T-helper 17 cell (primary cell): Measurements from ENCODE around the gene MYO1E. TPM values are rescaled to one million over a fixed set of nuclear protein-coding genes. Genes with fewer than 3 reads are reported as not detected.
"Not testable (repeated sequence)": the region's sequence is repeated elsewhere in the genome, so short reads cannot be mapped to it uniquely, and the experiment has no call there.

Source experiments
- ATAC-seq: fragments of 150-1000 bp; cut with Tn5 transposase; 2 replicates; pipeline ENCODE4 v1.10.0; 2021; ENCODE audit warnings: mild to moderate bottlenecking, moderate library complexity
- DNase-seq, 3 donors: peaks; one replicate each; pipeline versions ENCODE4 v3.0.0 to v3.0.0-alpha.2; 2020 to 2021
- H3K9me3 ChIP-seq: one replicate; pipeline ENCODE4 v1.7.0; 2013; ENCODE audit warnings: low read length, mild to moderate bottlenecking; ENCODE audit not compliant: control insufficient read depth, poor library complexity, severe bottlenecking
- H3K27ac Mint-ChIP-seq: one replicate; pipeline ENCODE4 v1.8.0; 2022; ENCODE audit warnings: mild to moderate bottlenecking, moderate library complexity, mixed read lengths
- H3K27me3 Mint-ChIP-seq: one replicate; pipeline ENCODE4 v1.8.0; 2022; ENCODE audit warnings: mixed read lengths
- H3K36me3 Mint-ChIP-seq: one replicate; pipeline ENCODE4 v1.8.0; 2022; ENCODE audit warnings: low read depth, mixed read lengths
- H3K4me1 Mint-ChIP-seq: one replicate; pipeline ENCODE4 v1.8.0; 2022; ENCODE audit warnings: mild to moderate bottlenecking, mixed read lengths
- H3K4me3 Mint-ChIP-seq: one replicate; pipeline ENCODE4 v1.8.0; 2022; ENCODE audit warnings: mild to moderate bottlenecking, moderate library complexity, mixed read lengths
- total RNA-seq, 4 donors: library from RNA in 2 of 4; stranded (reverse) in 2 of 4; gene quantifications; one replicate each; pipeline ENCODE4 v1.2.3 and lab custom pipeline; 2022 to 2026

The MYO1E gene
- total RNA-seq, 2 donors from 2014 or later = 4.0 to 4.1 TPM

- ATAC-seq = no peak
- Mint-ChIP-seq H3K4me3 (no peak overlapping the region), H3K4me1 (peaks cover 6% of the 10 kb centered on the region), H3K27me3 (peaks cover 50% of the 10 kb centered on the region), H3K27ac (no peak overlapping the region), H3K36me3 (no peaks in the 10 kb centered on the region)
- no peaks in the 10 kb centered on the region for H3K9me3 ChIP-seq
- DNase-seq = no peak
These were observed 27.6 kb upstream of the MYO1E start for GRCh38 chr15:59400103-59400813.

- ATAC-seq = peak; percentile 74
- H3K27ac Mint-ChIP-seq = no peak overlapping the region
- no peaks in the 10 kb centered on the region for H3K36me3 Mint-ChIP-seq
- H3K27me3 Mint-ChIP-seq = peaks cover 50% of the 10 kb centered on the region
- no peaks in the 10 kb centered on the region for H3K9me3 ChIP-seq
- no peak for DNase-seq
- H3K4me3 Mint-ChIP-seq = no peak overlapping the region
- peaks cover 6% of the 10 kb centered on the region for H3K4me1 Mint-ChIP-seq
These were observed 26.9 kb upstream of the MYO1E start for GRCh38 chr15:59399465-59400102.

GRCh38 chr15:59398220-59398619 lies 25.5 kb upstream of the MYO1E start:
- H3K9me3 ChIP-seq = no peaks in the 10 kb centered on the region
- Mint-ChIP-seq H3K27me3 (peaks cover 56% of the 10 kb centered on the region), H3K4me3 (no peak overlapping the region), H3K27ac (no peak overlapping the region), H3K36me3 (no peaks in the 10 kb centered on the region), H3K4me1 (peaks cover 6% of the 10 kb centered on the region)
- ATAC-seq (no peak), DNase-seq (no peak)

- DNase-seq (no peak), ATAC-seq (no peak)
- Mint-ChIP-seq H3K36me3 (no peaks in the 10 kb centered on the region), H3K4me3 (no peak overlapping the region), H3K27ac (no peak overlapping the region), H3K4me1 (peaks cover 8% of the 10 kb centered on the region), H3K27me3 (peaks cover 53% of the 10 kb centered on the region)
- no peaks in the 10 kb centered on the region for H3K9me3 ChIP-seq
These were observed 24.0 kb upstream of the MYO1E start for GRCh38 chr15:59396679-59397078.

- no peak overlapping the region for H3K27ac Mint-ChIP-seq
- ATAC-seq (no peak), DNase-seq (no peak)
- peaks cover 48% of the 10 kb centered on the region for H3K27me3 Mint-ChIP-seq
- no peak overlapping the region for H3K4me3 Mint-ChIP-seq
- H3K4me1 Mint-ChIP-seq = peaks cover 8% of the 10 kb centered on the region
- H3K36me3 Mint-ChIP-seq = no peaks in the 10 kb centered on the region
- no peaks in the 10 kb centered on the region for H3K9me3 ChIP-seq
These were observed 23.5 kb upstream of the MYO1E start for GRCh38 chr15:59396211-59396610.

- no peaks in the 10 kb centered on the region for H3K36me3 Mint-ChIP-seq
- ATAC-seq (no peak), DNase-seq (no peak)
- H3K27me3 Mint-ChIP-seq = peaks cover 32% of the 10 kb centered on the region
- H3K9me3 ChIP-seq = no peaks in the 10 kb centered on the region
- H3K4me1 Mint-ChIP-seq = peaks cover 2% of the 10 kb centered on the region
- H3K4me3 Mint-ChIP-seq = no peak overlapping the region
- no peak overlapping the region for H3K27ac Mint-ChIP-seq
These were observed 21.5 kb upstream of the MYO1E start for GRCh38 chr15:59394166-59394661.

- Mint-ChIP-seq H3K4me3 (no peak overlapping the region), H3K36me3 (no peaks in the 10 kb centered on the region)
- ATAC-seq = no peak
These were observed 19.6 kb upstream of the MYO1E start for GRCh38 chr15:59392299-59392698.

GRCh38 chr15:59388670-59389069 lies 16.0 kb upstream of the MYO1E start:
- Mint-ChIP-seq H3K4me3 (no peak overlapping the region), H3K36me3 (no peaks in the 10 kb centered on the region), H3K27ac (no peak overlapping the region), H3K4me1 (peaks cover 2% of the 10 kb centered on the region), H3K27me3 (no peaks in the 10 kb centered on the region)
- ATAC-seq (no peak), DNase-seq (no peak)
- H3K9me3 ChIP-seq = no peaks in the 10 kb centered on the region

More at GRCh38 chr15:59392299-59392698, 19.6 kb upstream of the MYO1E start:
- Mint-ChIP-seq H3K4me1 (peaks cover 2% of the 10 kb centered on the region), H3K27ac (no peak overlapping the region), H3K27me3 (peaks cover 20% of the 10 kb centered on the region)
- no peak for DNase-seq
- H3K9me3 ChIP-seq = no peaks in the 10 kb centered on the region

GRCh38 chr15:59387196-59387878 lies 14.7 kb upstream of the MYO1E start:
- not testable (repeated sequence) for H3K27ac Mint-ChIP-seq, H3K9me3 ChIP-seq, ATAC-seq, DNase-seq, H3K4me3 Mint-ChIP-seq, H3K36me3 Mint-ChIP-seq, H3K4me1 Mint-ChIP-seq, H3K27me3 Mint-ChIP-seq

- Mint-ChIP-seq H3K27ac (no peak overlapping the region), H3K4me3 (no peak overlapping the region)
These were observed 12.5 kb upstream of the MYO1E start for GRCh38 chr15:59385171-59385570.

GRCh38 chr15:59384507-59384906 lies 11.8 kb upstream of the MYO1E start:
- peaks cover 7% of the 10 kb centered on the region for H3K27me3 Mint-ChIP-seq
- ATAC-seq (no peak), DNase-seq (no peak)
- H3K4me3 Mint-ChIP-seq = no peak overlapping the region
- no peak overlapping the region for H3K27ac Mint-ChIP-seq
- no peaks in the 10 kb centered on the region for H3K36me3 Mint-ChIP-seq
- no peaks in the 10 kb centered on the region for H3K4me1 Mint-ChIP-seq
- no peaks in the 10 kb centered on the region for H3K9me3 ChIP-seq

More at GRCh38 chr15:59385171-59385570, 12.5 kb upstream of the MYO1E start:
- no peak for ATAC-seq
- DNase-seq = no peak
- Mint-ChIP-seq H3K36me3 (no peaks in the 10 kb centered on the region), H3K27me3 (peaks cover 7% of the 10 kb centered on the region), H3K4me1 (no peaks in the 10 kb centered on the region)
- H3K9me3 ChIP-seq = no peaks in the 10 kb centered on the region

GRCh38 chr15:59380902-59381610 lies 8.4 kb upstream of the MYO1E start:
- no peaks in the 10 kb centered on the region for H3K9me3 ChIP-seq
- DNase-seq = no peak
- H3K4me1 Mint-ChIP-seq = no peaks in the 10 kb centered on the region
- H3K27me3 Mint-ChIP-seq = peaks cover 12% of the 10 kb centered on the region
- no peak overlapping the region for H3K4me3 Mint-ChIP-seq
- H3K27ac Mint-ChIP-seq = no peak overlapping the region
- no peak for ATAC-seq
- H3K36me3 Mint-ChIP-seq = no peaks in the 10 kb centered on the region

GRCh38 chr15:59379531-59379930 lies 6.9 kb upstream of the MYO1E start:
- Mint-ChIP-seq H3K4me1 (no peaks in the 10 kb centered on the region), H3K4me3 (no peak overlapping the region), H3K27ac (no peak overlapping the region), H3K27me3 (peaks cover 19% of the 10 kb centered on the region), H3K36me3 (no peaks in the 10 kb centered on the region)
- no peak for ATAC-seq
- H3K9me3 ChIP-seq = no peaks in the 10 kb centered on the region
- no peak for DNase-seq
